ENCODE results near the gene PDZD4.

The PDZD4 gene

DNA sequence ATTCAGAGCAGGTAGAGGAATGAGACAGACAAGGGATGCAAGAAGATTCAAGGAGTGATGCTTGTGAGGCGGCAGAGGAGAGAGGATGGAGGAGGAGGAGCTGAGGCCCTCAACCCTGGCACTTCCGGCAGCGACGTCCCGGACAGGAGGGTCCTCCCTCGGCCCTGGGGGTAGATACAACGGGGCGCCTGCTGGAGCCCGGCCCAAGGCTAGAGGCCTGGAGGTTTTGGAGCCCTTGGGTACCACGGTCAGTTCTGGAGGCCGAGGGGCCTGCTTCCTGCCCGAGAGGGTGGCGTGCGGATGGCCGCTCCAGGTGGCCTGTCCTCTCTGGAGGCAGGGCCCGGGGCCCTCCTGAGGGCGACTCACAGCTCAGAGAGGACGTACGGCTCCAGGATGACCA lies 22.4 kb downstream of the PDZD4 start:
- Histone ChIP-seq H3K4me3 (ENCODE audit: insufficient read depth, low read depth, low read length, poor library complexity, severe bottlenecking) (no peak overlapping the region), H3K27me3 (replicated peaks; ENCODE audit: control insufficient read depth, insufficient read depth, low read length, poor library complexity, severe bottlenecking) (no peaks in the 10 kb centered on the region), H3K36me3 (ENCODE audit: control insufficient read depth, insufficient read depth, low read length) (no peaks in the 10 kb centered on the region), H3K4me1 (ENCODE audit: control insufficient read depth, insufficient read depth, low read length, poor library complexity, severe bottlenecking) (no peaks in the 10 kb centered on the region), H3K27ac (ENCODE audit: insufficient read depth, low read length, poor library complexity, severe bottlenecking) (no peak overlapping the region), H3K9me3 (ENCODE audit: control insufficient read depth, low read length) (no peaks in the 10 kb centered on the region)
- DNase-seq = no peak

GRCh38 chrX:153806999-153807575 lies 23.3 kb downstream of the PDZD4 start:
- Histone ChIP-seq H3K36me3 (ENCODE audit: control insufficient read depth, insufficient read depth, low read length) (no peaks in the 10 kb centered on the region), H3K4me3 (ENCODE audit: insufficient read depth, low read depth, low read length, poor library complexity, severe bottlenecking) (no peak overlapping the region), H3K27ac (ENCODE audit: insufficient read depth, low read length, poor library complexity, severe bottlenecking) (no peak overlapping the region), H3K9me3 (ENCODE audit: control insufficient read depth, low read length) (no peaks in the 10 kb centered on the region), H3K4me1 (ENCODE audit: control insufficient read depth, insufficient read depth, low read length, poor library complexity, severe bottlenecking) (no peaks in the 10 kb centered on the region), H3K27me3 (replicated peaks; ENCODE audit: control insufficient read depth, insufficient read depth, low read length, poor library complexity, severe bottlenecking) (no peaks in the 10 kb centered on the region)
- no peak for DNase-seq

- no peaks in the 10 kb centered on the region for H3K36me3 ChIP-seq (ENCODE audit: control insufficient read depth, insufficient read depth, low read length)
- no peak for DNase-seq
Measured at GRCh38 chrX:153805436-153805835, 24.9 kb downstream of the PDZD4 start.

DNA sequence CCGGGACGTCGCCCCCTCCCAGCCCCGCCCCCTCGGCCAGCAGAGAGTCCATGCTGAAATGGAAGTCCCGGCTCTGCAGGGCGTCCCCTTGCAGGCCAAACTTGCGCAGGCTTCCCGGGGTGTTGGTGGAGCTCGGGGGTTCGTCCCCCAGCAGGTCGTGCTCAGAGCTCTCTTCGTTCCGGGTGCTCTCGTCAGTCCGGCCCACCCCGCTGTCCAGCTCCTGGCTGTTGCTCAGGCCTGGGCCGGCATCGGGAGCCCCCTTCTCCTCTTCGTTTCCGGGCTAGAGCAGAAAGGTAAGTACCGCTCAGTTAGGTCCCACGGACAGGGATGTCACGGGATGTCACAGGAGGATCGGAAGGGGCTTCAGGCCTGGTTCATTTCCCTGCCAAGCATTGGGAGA lies 25.7 kb downstream of the PDZD4 start:
- no peak for DNase-seq
- no peaks in the 10 kb centered on the region for H3K4me1 ChIP-seq (ENCODE audit: control insufficient read depth, insufficient read depth, low read length, poor library complexity, severe bottlenecking)
- H3K9me3 ChIP-seq (ENCODE audit: control insufficient read depth, low read length) = no peaks in the 10 kb centered on the region
- H3K36me3 ChIP-seq (ENCODE audit: control insufficient read depth, insufficient read depth, low read length) = no peaks in the 10 kb centered on the region
- no peak overlapping the region for H3K27ac ChIP-seq (ENCODE audit: insufficient read depth, low read length, poor library complexity, severe bottlenecking)
- H3K27me3 ChIP-seq (replicated peaks; ENCODE audit: control insufficient read depth, insufficient read depth, low read length, poor library complexity, severe bottlenecking) = no peaks in the 10 kb centered on the region
- H3K4me3 ChIP-seq (ENCODE audit: insufficient read depth, low read depth, low read length, poor library complexity, severe bottlenecking) = no peak overlapping the region

More at GRCh38 chrX:153805436-153805835, 24.9 kb downstream of the PDZD4 start:
- no peaks in the 10 kb centered on the region for H3K9me3 ChIP-seq (ENCODE audit: control insufficient read depth, low read length)
- no peaks in the 10 kb centered on the region for H3K4me1 ChIP-seq (ENCODE audit: control insufficient read depth, insufficient read depth, low read length, poor library complexity, severe bottlenecking)
- H3K4me3 ChIP-seq (ENCODE audit: insufficient read depth, low read depth, low read length, poor library complexity, severe bottlenecking) = no peak overlapping the region
- no peak overlapping the region for H3K27ac ChIP-seq (ENCODE audit: insufficient read depth, low read length, poor library complexity, severe bottlenecking)
- no peaks in the 10 kb centered on the region for H3K27me3 ChIP-seq (replicated peaks; ENCODE audit: control insufficient read depth, insufficient read depth, low read length, poor library complexity, severe bottlenecking)

- Histone ChIP-seq H3K4me3 (ENCODE audit: insufficient read depth, low read depth, low read length, poor library complexity, severe bottlenecking) (no peak overlapping the region), H3K36me3 (ENCODE audit: control insufficient read depth, insufficient read depth, low read length) (no peaks in the 10 kb centered on the region), H3K27me3 (replicated peaks; ENCODE audit: control insufficient read depth, insufficient read depth, low read length, poor library complexity, severe bottlenecking) (no peaks in the 10 kb centered on the region), H3K9me3 (ENCODE audit: control insufficient read depth, low read length) (no peaks in the 10 kb centered on the region), H3K27ac (ENCODE audit: insufficient read depth, low read length, poor library complexity, severe bottlenecking) (no peak overlapping the region), H3K4me1 (ENCODE audit: control insufficient read depth, insufficient read depth, low read length, poor library complexity, severe bottlenecking) (no peaks in the 10 kb centered on the region)
- DNase-seq = no peak
Measured at GRCh38 chrX:153804100-153804595, 26.2 kb downstream of the PDZD4 start.

DNA sequence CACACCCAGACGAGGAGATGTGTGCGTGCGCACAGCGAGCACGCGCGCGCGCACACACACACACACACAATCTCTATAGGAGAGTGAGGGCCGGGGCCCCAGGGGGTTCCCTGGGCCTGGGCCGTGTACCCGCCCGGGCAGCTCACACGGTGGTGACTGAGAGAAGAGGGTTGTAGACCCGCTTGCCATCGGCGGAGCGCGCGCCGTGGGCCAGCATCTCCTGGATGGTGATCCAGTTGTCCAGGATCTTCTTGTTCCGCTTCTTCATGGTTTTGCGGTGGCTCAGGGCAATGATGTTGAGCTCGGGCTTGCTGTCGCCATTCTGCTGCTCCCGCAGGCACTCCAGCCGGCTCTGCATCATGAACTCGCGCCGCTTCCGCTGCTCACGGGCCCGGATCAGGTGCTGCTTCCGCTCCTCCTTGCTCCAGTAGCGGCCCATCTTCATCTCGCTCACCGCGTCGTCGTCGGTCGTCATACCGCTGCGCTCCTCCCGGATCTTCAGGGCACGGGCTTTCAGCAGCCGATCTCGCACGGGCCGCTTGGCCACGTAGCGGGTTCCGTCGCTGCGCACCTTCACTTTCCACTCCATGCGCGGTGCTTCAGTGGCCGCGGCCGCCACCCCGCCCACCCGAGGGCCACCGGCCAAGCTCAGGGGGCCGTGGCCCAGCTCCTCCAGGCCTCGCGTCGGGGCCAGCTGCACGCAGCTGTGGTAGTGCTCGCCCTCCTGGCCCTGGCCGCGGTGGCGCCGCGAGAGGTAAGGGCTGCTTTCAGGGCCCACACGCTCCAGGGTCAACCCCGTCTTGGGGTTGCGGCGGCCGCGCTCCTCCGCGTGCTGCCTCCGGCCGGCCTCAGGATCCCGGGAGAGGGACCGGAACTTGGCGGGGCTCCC lies 26.9 kb downstream of the PDZD4 start:
- no peak for DNase-seq
- Histone ChIP-seq H3K4me3 (ENCODE audit: insufficient read depth, low read depth, low read length, poor library complexity, severe bottlenecking) (no peak overlapping the region), H3K27ac (ENCODE audit: insufficient read depth, low read length, poor library complexity, severe bottlenecking) (no peak overlapping the region), H3K36me3 (ENCODE audit: control insufficient read depth, insufficient read depth, low read length) (peaks cover 5% of the 10 kb centered on the region), H3K4me1 (ENCODE audit: control insufficient read depth, insufficient read depth, low read length, poor library complexity, severe bottlenecking) (no peaks in the 10 kb centered on the region), H3K9me3 (ENCODE audit: control insufficient read depth, low read length) (no peaks in the 10 kb centered on the region), H3K27me3 (replicated peaks; ENCODE audit: control insufficient read depth, insufficient read depth, low read length, poor library complexity, severe bottlenecking) (no peaks in the 10 kb centered on the region)

DNA sequence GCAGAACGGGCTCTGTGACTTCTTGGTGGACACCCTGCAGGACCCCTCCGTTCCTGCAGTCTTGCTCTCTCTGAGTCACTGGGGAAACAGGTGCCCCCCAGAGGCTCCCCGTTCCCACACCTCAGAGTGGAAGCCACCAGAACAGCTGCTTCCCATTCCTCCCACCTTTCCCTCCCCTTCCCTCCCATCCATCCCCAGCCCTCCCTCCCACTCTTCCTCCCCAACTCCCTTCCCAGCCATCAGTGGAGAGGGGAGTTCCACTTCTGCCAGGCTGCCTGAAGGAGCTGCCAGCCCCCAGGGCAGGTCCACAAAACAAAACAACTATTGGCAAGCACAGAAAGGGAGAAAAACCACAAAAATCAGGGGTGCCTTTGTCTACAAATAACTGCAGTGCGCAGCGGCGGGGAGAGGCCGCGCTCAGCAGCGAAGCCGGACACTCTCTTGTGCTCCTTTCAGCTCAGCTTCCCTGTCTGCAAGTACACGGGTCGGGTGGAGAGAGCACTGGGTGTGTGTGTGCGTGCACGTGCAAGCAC lies 27.8 kb downstream of the PDZD4 start:
- H3K27ac ChIP-seq (ENCODE audit: insufficient read depth, low read length, poor library complexity, severe bottlenecking) = no peak overlapping the region
- H3K4me1 ChIP-seq (ENCODE audit: control insufficient read depth, insufficient read depth, low read length, poor library complexity, severe bottlenecking) = no peaks in the 10 kb centered on the region
- no peaks in the 10 kb centered on the region for H3K9me3 ChIP-seq (ENCODE audit: control insufficient read depth, low read length)
- H3K27me3 ChIP-seq (replicated peaks; ENCODE audit: control insufficient read depth, insufficient read depth, low read length, poor library complexity, severe bottlenecking) = no peaks in the 10 kb centered on the region
- no peak for DNase-seq
- H3K4me3 ChIP-seq (ENCODE audit: insufficient read depth, low read depth, low read length, poor library complexity, severe bottlenecking) = no peak overlapping the region
- peaks cover 5% of the 10 kb centered on the region for H3K36me3 ChIP-seq (ENCODE audit: control insufficient read depth, insufficient read depth, low read length)

- Histone ChIP-seq H3K9me3 (ENCODE audit: control insufficient read depth, low read length) (no peaks in the 10 kb centered on the region), H3K27me3 (replicated peaks; ENCODE audit: control insufficient read depth, insufficient read depth, low read length, poor library complexity, severe bottlenecking) (no peaks in the 10 kb centered on the region), H3K36me3 (ENCODE audit: control insufficient read depth, insufficient read depth, low read length) (peaks cover 9% of the 10 kb centered on the region), H3K4me3 (ENCODE audit: insufficient read depth, low read depth, low read length, poor library complexity, severe bottlenecking) (no peak overlapping the region), H3K4me1 (ENCODE audit: control insufficient read depth, insufficient read depth, low read length, poor library complexity, severe bottlenecking) (no peaks in the 10 kb centered on the region), H3K27ac (ENCODE audit: insufficient read depth, low read length, poor library complexity, severe bottlenecking) (no peak overlapping the region)
- DNase-seq = no peak
Measured at GRCh38 chrX:153801669-153802068, 28.7 kb downstream of the PDZD4 start.

DNA sequence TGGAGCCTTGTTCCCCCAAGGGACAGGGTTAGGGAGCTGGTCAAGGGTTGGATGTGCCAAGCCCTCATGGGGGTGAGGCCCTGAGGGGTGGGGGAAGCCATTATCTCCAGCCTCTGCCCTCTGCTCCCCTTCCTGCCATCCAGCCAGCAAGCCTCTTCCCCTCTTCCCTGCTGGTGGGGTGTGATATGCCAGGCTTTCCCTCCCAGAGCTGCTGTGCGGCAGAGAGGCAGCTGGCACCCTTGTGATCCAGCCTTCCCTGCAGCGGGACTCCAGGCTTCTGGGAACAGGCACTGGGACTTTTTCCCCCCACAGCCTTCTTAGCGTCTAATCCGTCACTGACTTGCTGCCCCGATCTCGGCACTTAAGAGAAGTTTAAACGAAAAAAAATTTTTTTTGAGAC lies 29.6 kb downstream of the PDZD4 start:
- H3K9me3 ChIP-seq (ENCODE audit: control insufficient read depth, low read length) = no peaks in the 10 kb centered on the region
- no peak for DNase-seq
- peaks cover 9% of the 10 kb centered on the region for H3K36me3 ChIP-seq (ENCODE audit: control insufficient read depth, insufficient read depth, low read length)
- H3K27me3 ChIP-seq (replicated peaks; ENCODE audit: control insufficient read depth, insufficient read depth, low read length, poor library complexity, severe bottlenecking) = no peaks in the 10 kb centered on the region
- peaks cover 6% of the 10 kb centered on the region for H3K4me1 ChIP-seq (ENCODE audit: control insufficient read depth, insufficient read depth, low read length, poor library complexity, severe bottlenecking)
- no peak overlapping the region for H3K4me3 ChIP-seq (ENCODE audit: insufficient read depth, low read depth, low read length, poor library complexity, severe bottlenecking)
- H3K27ac ChIP-seq (ENCODE audit: insufficient read depth, low read length, poor library complexity, severe bottlenecking) = no peak overlapping the region

GRCh38 chrX:153800177-153800722 lies 30.1 kb downstream of the PDZD4 start:
- Histone ChIP-seq H3K27ac (ENCODE audit: insufficient read depth, low read length, poor library complexity, severe bottlenecking) (no peak overlapping the region), H3K9me3 (ENCODE audit: control insufficient read depth, low read length) (no peaks in the 10 kb centered on the region), H3K27me3 (replicated peaks; ENCODE audit: control insufficient read depth, insufficient read depth, low read length, poor library complexity, severe bottlenecking) (no peaks in the 10 kb centered on the region), H3K4me1 (ENCODE audit: control insufficient read depth, insufficient read depth, low read length, poor library complexity, severe bottlenecking) (peaks cover 10% of the 10 kb centered on the region), H3K36me3 (ENCODE audit: control insufficient read depth, insufficient read depth, low read length) (peaks cover 9% of the 10 kb centered on the region), H3K4me3 (ENCODE audit: insufficient read depth, low read depth, low read length, poor library complexity, severe bottlenecking) (no peak overlapping the region)
- DNase-seq = no peak
